Measurements from ENCODE around the gene CFAP68. TPM values are rescaled to one million over a fixed set of nuclear protein-coding genes. Genes with fewer than 3 reads are reported as not detected.

The CFAP68 gene
- total and polyA plus RNA-seq, 2 of the 8 experiments (the other 6 are each of a cell fraction or from before 2014, with no cell fraction given) = 21.4 to 43.1 TPM

DNA sequence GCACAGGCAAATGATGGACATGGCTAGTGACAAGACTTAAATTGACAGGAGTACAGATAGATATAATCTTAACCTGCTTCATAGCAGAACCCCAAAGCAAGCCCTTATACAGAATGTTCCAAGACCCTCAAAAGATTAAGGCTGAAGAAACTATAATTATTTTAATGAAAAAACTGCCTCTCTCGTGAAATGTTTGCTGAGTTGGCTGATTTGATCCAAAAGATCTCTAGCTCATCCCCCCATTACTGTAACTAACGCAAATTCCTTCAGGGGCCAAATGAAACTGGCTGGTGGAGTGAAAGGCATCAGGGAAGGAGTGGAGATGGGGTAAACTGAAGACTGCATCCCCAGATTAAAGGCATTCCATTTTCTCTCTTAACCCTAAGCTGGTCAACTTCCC lies 27.2 kb upstream of the CFAP68 start:
- POLR2A ChIA-PET (ENCODE audit: partially characterized antibody) = interaction anchor here (0.7 kb wide), 1 partner anchor 10 kb away, joined by 3 read pairs; no protein-coding TSS in a partner anchor
- H3K36me3 ChIP-seq (ENCODE audit: control insufficient read depth in 2 of 4, insufficient read depth in 4 of 4, low read length in 3 of 4) = no peaks in the 10 kb centered on the region; a peak in 1 of 8 replicates
- TF ChIP-seq PHF8 (conservative IDR thresholded peaks at IDR 0.05; ENCODE audit: low read depth, low read length) (no peak), CBX8 (IDR thresholded peaks at IDR 0.05; ENCODE audit: borderline replicate concordance, low read depth, low read length) (no peak)

More for the DNA sequence above, 27.2 kb upstream of the CFAP68 start:
- Histone ChIP-seq H2BK15ac (ENCODE audit: low read length) (no peak overlapping the region), H3K4me1 (replicated peaks in 1 of 4; ENCODE audit: control insufficient read depth in 3 of 4, insufficient read depth in 4 of 4, low read length in 3 of 4) (no peaks in the 10 kb centered on the region), H3K79me1 (ENCODE audit: low read depth, low read length) (no peaks in the 10 kb centered on the region), H3K27me3 (replicated peaks in 1 of 4; ENCODE audit: control insufficient read depth in 3 of 4, extremely low read depth in 1 of 4, insufficient read depth in 3 of 4, low read length in 3 of 4) (no peaks in the 10 kb centered on the region), H2AFZ (ENCODE audit: low read length) (no peak overlapping the region), H3K4me2 (ENCODE audit: insufficient read depth in 1 of 2, low read depth in 2 of 2, low read length in 2 of 2) (no peak overlapping the region), H3K56ac (replicated peaks; ENCODE audit: insufficient read length, low read depth, low read length) (no peak overlapping the region), H3K4me3 (ENCODE audit: extremely low read depth in 1 of 4, insufficient read depth in 2 of 4, low read depth in 3 of 4, low read length in 4 of 4) (no peak overlapping the region), H3K9me3 (ENCODE audit: insufficient read depth in 2 of 2, low read depth in 1 of 2, low read length in 1 of 2) (no peaks in the 10 kb centered on the region), H4K5ac (ENCODE audit: insufficient read length, low read depth, low read length) (no peak overlapping the region), H2AK5ac (ENCODE audit: low read depth, low read length) (no peak overlapping the region), H3K79me2 (ENCODE audit: control insufficient read depth in 1 of 2, insufficient read depth in 2 of 2, low read length in 2 of 2) (no peaks in the 10 kb centered on the region), H2BK5ac (ENCODE audit: low read depth, low read length) (no peak overlapping the region), H2BK120ac (replicated peaks; ENCODE audit: low read depth, low read length) (no peak overlapping the region), H2BK12ac (ENCODE audit: low read depth, low read length) (no peak overlapping the region), H3K9ac (replicated peaks in 1 of 4; ENCODE audit: extremely low read depth in 1 of 4, low read depth in 3 of 4, low read length in 3 of 4) (no peak overlapping the region), H4K91ac (replicated peaks; ENCODE audit: insufficient read length, low read length) (no peak overlapping the region), H3K27ac (ENCODE audit: low read depth, low read length) (no peak overlapping the region), H4K8ac (ENCODE audit: extremely low read depth, insufficient read depth, low read length) (no peak overlapping the region), H3K18ac (ENCODE audit: extremely low read depth, low read length) (no peak overlapping the region), H3K23ac (ENCODE audit: insufficient read length) (no peak overlapping the region), H3K14ac (ENCODE audit: insufficient read length) (no peak overlapping the region), H3K4ac (replicated peaks; ENCODE audit: insufficient read length, low read depth, low read length) (no peak overlapping the region), H2BK20ac (ENCODE audit: low read length) (no peak overlapping the region), H4K20me1 (replicated peaks in 1 of 2; ENCODE audit: control insufficient read depth in 1 of 2, insufficient read depth in 2 of 2, low read length in 2 of 2) (no peaks in the 10 kb centered on the region), H3K23me2 (ENCODE audit: low read depth, low read length) (no peaks in the 10 kb centered on the region)
- FAIRE-seq (no peak), DNase-seq (ENCODE audit: low read depth in 1 of 2, low spot score in 2 of 2) (no peak)
- CTCF ChIA-PET (ENCODE audit: partially characterized antibody) = interaction anchor here (0.6 to 2.5 kb wide), 12 partner anchors 9 to 262 kb away, joined by 3 to 12 read pairs (median 4); partner anchors contain the start of gene ALG9
- WGBS, 2 experiments (ENCODE audit: extremely low coverage in 1 of 2, insufficient coverage in 1 of 2, insufficient read length in 1 of 2, insufficient replicate concordance in 2 of 2, low coverage in 1 of 2, low lambda C conversion rate in 2 of 2, missing lambda C conversion rate in 1 of 2) = 91% methylated on average over 2 of the region's 2 CpGs; no CpG with 5 or more reads in 1 of the 2 experiments
